ENCODE data around the gene EIF4G3.
"Not testable (repeated sequence)": the region's sequence is repeated elsewhere in the genome, so short reads cannot be mapped to it uniquely, and the experiment has no call there.

EIF4G3 gene

GRCh38 chr1:21176586-21177555 lies at the start of gene EIF4G3:
EIF4G3 (minus strand) TSS chr1:21176897; CDS start chr1:21002742, 174,155 bp downstream.
- peak; percentile 97 for DNase-seq

- DNase-seq = no peak
Measured at GRCh38 chr1:21225065-21225464, 48.4 kb upstream of the EIF4G3 start.

- DNase-seq = no peak
Measured at GRCh38 chr1:21220815-21221214, 44.1 kb upstream of the EIF4G3 start.

GRCh38 chr1:21219674-21220073 lies 43.0 kb upstream of the EIF4G3 start:
- no peak for DNase-seq

GRCh38 chr1:21217812-21218596 lies 41.3 kb upstream of the EIF4G3 start:
- DNase-seq = peak; percentile 4

GRCh38 chr1:21216835-21217811 lies 40.4 kb upstream of the EIF4G3 start:
- peak; percentile 24 for DNase-seq

GRCh38 chr1:21212126-21212525 lies 35.4 kb upstream of the EIF4G3 start:
- no peak for DNase-seq

- DNase-seq = not testable (repeated sequence)
Measured at GRCh38 chr1:21208137-21208700, 31.5 kb upstream of the EIF4G3 start.

GRCh38 chr1:21206117-21206516 lies 29.4 kb upstream of the EIF4G3 start:
- no peak for DNase-seq

- no peak for DNase-seq
Measured at GRCh38 chr1:21205416-21205815, 28.7 kb upstream of the EIF4G3 start.

GRCh38 chr1:21201650-21202049 lies 25.0 kb upstream of the EIF4G3 start:
- DNase-seq = no peak

- not testable (repeated sequence) for DNase-seq
Measured at GRCh38 chr1:21201238-21201637, 24.5 kb upstream of the EIF4G3 start.

- DNase-seq = no peak
Measured at GRCh38 chr1:21200767-21201166, 24.1 kb upstream of the EIF4G3 start.

- no peak for DNase-seq
Measured at GRCh38 chr1:21198929-21199328, 22.2 kb upstream of the EIF4G3 start.

GRCh38 chr1:21192871-21193270 lies 16.2 kb upstream of the EIF4G3 start:
- no peak for DNase-seq

GRCh38 chr1:21192284-21192683 lies 15.6 kb upstream of the EIF4G3 start:
- no peak for DNase-seq

GRCh38 chr1:21190771-21191170 lies 14.1 kb upstream of the EIF4G3 start:
- not testable (repeated sequence) for DNase-seq

GRCh38 chr1:21189906-21190500 lies 13.3 kb upstream of the EIF4G3 start:
- no peak for DNase-seq

- DNase-seq = no peak
Measured at GRCh38 chr1:21189421-21189820, 12.7 kb upstream of the EIF4G3 start.

GRCh38 chr1:21188235-21188634 lies 11.5 kb upstream of the EIF4G3 start:
- no peak for DNase-seq

- no peak for DNase-seq
Measured at GRCh38 chr1:21185221-21185731, 8.6 kb upstream of the EIF4G3 start.

All from MV-4-11 (cell line).